ENCODE measurements around the gene TRABD2A. TPM values are rescaled to one million over a fixed set of nuclear protein-coding genes. Genes with fewer than 3 reads are reported as not detected.

The TRABD2A gene
- total RNA-seq, 1 experiment from 2014 or later, result 0.34 TPM

DNA sequence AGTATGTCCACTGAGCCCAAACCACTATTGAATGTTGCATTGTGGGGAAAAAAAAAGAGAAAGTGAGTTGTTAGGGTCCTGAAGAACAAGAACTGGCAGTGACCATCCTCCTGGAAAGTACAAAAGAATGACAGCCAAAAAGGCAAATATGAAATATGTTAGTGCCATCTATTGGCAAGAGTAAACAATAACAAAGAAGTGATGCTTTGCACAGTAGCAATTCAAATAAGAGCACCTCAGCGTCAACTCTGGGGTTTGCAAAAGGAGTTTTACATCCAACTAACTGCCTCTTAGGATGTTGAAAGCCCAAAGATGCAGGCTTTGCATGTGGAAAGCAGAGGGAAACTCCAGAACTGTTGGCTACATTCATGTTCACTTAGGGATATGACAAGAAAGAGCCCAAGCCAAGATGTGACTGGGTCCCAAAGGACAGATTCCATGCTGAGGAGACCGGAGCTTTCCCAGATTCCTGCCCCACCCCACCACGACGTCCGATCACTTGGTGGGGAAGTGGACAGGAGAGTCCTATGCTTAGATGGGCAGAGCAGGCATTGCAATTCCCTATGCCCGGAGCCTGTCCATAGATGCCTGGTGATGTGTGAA, 15.6 kb downstream of the TRABD2A start:
- in situ Hi-C loops (cut with HindIII; ENCODE audit: low pct_unique_long_range_greater_than_20kb, low sequenced_read_pairs), result no loop called here
- DNase-seq (ENCODE audit: low read depth), result no peak

DNA sequence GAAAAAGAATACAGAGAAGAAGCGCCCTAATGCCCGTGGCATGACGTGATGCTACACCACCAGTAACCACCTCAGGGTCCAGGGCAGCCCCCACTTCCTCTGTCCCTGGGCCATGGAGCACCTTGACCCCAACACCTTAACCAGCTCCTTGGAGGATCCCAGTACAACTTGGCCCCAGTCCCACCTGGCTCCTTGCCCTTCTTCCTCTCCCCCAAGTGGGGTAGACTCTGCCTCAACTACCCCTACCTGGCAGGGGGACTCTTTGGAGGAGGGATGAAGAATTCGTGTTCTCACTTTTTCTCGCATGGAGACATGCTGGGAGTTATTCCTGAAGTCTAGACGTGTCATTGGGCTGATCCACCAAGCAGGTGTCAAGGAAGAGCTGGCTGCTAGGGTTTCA, 18.9 kb downstream of the TRABD2A start:
- in situ Hi-C loops (cut with HindIII; ENCODE audit: low pct_unique_long_range_greater_than_20kb, low sequenced_read_pairs), result no loop called here
- DNase-seq (ENCODE audit: low read depth), result no peak

DNA sequence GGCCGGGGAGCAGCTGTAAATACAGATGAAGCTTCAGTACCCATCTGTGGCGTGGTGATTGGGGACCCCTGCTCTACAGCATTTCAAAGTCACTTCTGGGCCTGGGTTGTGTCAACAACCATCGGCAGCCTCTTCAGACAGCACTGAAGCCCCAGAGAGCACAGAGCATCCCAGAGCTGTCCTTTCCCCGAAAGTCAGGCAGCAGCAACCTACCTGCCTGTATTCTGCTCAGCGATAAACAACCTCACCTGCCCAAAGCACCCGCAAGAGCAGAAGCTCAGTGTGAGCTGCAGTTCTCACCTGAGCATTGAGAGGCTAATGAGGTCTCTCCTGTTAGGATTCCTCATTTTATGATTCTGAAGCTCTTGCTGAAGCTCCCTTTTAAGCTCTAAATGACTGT, 19.3 kb downstream of the TRABD2A start:
- in situ Hi-C loops (cut with HindIII; ENCODE audit: low pct_unique_long_range_greater_than_20kb, low sequenced_read_pairs), result no loop called here
- no peak for DNase-seq (ENCODE audit: low read depth)

DNA sequence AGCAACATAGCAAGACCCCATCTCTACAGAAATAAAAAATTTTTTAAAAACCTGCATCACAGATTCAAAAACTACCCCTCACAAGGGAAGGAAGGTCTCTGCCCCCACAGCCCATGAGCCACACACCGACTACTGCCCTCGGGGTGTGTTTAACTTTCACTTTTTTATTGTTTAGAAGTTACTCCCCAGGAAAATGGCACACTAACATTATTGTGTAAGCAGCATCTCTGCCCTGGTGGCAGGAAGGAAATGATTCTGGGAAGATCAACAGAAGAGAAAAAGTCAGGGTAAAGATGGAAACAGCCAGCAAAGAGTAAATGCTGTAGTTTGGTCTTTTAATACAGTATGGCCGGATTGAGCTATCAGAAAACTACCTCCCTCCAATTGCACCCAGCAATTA, 21.9 kb downstream of the TRABD2A start:
- DNase-seq (ENCODE audit: low read depth), result no peak
- in situ Hi-C loops (cut with HindIII; ENCODE audit: low pct_unique_long_range_greater_than_20kb, low sequenced_read_pairs), result no loop called here

DNA sequence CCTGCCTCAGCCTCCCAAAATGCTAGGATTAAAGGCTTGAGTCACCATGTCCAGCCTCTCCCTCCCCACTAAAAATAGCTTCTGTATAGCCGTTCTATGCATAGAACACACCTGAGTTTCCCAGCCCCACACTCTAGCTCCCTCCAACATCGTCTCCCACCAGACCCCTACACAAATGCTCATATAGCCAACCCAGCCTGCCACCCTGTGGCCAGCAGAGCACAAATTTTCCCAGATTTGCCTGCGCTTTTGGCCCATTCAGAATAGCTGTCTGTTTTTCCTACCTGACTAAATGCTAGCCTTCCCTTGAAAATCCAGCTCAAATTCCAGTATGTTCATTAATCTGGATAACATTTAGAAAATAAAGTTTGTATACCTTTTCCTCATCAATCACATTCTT, 22.8 kb downstream of the TRABD2A start:
- DNase-seq (ENCODE audit: low read depth), result no peak
- in situ Hi-C loops (cut with HindIII; ENCODE audit: low pct_unique_long_range_greater_than_20kb, low sequenced_read_pairs), result no loop called here

DNA sequence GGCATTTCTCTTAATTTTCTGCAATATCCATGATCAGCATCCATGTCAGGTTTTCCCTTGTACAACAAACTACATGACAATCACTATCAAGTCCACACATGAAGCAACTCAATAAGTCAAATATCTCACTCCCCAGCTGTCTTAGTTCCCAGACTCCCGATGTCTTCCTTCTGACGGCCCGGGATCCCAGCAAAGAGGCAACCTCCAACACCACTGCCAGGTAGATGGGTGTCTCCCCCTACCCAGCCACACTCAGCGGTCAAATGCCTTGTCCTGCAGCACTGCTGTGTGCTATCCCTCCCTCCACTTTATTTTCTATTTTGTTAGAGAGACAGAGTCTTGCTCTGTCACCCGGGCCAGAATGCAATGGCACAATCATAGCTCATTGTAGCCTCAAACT, 23.3 kb downstream of the TRABD2A start:
- DNase-seq (ENCODE audit: low read depth), result no peak
- in situ Hi-C loops (cut with HindIII; ENCODE audit: low pct_unique_long_range_greater_than_20kb, low sequenced_read_pairs), result no loop called here

DNA sequence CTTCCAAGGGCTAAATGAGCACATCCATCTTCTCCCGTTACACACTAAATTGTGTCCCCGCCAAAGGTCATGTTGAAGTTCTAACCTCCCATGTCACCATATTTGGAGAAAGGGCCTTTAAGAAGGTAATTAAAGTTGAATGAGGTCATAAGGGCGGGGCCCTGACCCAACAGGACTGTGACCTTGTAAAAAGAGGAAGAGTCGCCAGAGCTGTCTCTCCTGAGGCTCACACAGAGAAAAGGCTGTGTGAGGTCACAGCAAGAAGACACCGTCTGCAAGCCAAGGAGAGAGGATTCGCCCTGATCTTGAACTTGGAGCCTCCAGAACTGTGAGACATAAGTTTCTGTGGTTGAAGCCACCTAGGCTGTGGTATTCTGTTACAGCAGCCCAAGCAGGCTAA, 24.1 kb downstream of the TRABD2A start:
- in situ Hi-C loops (cut with HindIII; ENCODE audit: low pct_unique_long_range_greater_than_20kb, low sequenced_read_pairs), result no loop called here
- DNase-seq (ENCODE audit: low read depth), result no peak

DNA sequence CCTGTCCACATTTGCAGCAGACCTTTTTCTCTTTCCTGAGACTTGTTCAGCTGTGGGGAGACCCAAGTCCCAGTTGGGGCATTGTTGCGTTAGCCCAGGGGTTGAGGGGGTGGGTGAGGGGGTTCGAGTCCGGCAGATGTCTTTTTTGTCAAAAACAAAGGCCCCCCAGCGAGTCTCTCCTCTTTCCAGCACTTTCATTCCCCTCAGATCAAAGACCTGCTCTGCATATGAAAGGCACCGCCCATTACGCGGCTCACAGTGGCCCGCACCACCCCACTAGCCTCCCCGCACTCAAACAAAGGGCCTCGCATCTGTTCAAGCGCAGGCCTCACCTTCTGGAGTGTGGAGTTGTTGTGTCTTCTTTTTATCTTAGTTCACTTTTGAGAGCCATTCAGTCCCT, 25.2 kb downstream of the TRABD2A start:
- in situ Hi-C loops (cut with HindIII; ENCODE audit: low pct_unique_long_range_greater_than_20kb, low sequenced_read_pairs), result no loop called here
- no peak for DNase-seq (ENCODE audit: low read depth)

DNA sequence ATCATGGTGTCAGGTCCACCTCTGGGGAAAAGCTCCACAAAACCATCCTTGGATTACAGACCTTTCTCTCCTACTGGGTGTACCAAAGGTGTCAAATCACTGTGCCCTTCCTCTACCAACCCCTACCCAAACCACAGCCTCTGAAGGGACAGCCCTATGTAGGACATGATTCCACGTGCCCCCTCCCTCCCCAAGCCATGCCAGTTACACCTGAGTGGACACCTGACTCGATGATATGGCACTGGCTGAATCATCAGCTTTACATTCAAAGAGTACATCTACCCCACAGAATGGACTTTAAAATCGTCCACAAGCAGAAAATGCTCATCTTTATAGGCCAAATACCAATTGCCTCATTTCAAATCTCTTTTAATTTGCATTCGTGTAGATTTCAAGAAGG, 26.0 kb downstream of the TRABD2A start:
- in situ Hi-C loops (cut with HindIII; ENCODE audit: low pct_unique_long_range_greater_than_20kb, low sequenced_read_pairs), result no loop called here

DNA sequence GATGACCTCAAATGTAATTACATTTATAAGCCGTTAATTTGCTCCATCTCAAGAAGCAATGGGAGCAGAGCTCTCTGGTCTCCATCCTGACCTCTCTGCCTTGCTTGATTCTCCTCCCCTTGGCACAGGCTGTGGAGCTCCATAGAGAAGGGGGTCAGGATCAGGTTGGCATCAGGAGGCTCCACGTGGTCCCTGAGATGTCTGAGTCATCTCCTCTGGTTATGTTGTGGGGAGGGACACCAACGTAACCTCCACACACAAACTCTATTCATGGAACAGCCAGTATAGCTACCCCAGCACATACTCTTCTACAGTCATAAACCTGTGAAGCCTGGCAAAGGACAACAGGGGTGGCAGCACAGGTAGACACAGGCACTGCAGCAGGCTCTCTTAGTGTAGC, 29.0 kb downstream of the TRABD2A start:
- no peak for DNase-seq (ENCODE audit: low read depth)
- in situ Hi-C loops (cut with HindIII; ENCODE audit: low pct_unique_long_range_greater_than_20kb, low sequenced_read_pairs), result no loop called here

More for the DNA sequence above, 26.0 kb downstream of the TRABD2A start:
- DNase-seq (ENCODE audit: low read depth), result no peak

DNA sequence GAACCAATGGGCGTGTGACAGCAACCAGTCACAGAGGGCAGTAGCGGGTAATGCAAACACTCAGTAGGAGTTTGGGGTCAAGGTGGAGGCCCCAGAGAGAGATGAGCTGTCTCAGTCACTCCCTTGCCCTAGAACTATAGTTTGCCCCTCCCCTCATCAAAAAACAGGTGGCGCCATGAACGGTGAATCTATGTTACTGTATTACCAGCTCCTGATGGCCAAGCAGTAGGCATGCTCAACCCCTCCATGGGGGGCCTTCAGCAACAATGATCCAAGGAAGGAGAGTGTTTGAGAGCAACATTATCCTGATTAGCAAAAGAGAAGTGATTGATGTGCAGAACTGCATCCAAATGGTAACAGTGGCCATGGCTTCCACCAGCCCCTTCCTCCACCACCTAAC, 30.4 kb downstream of the TRABD2A start:
- in situ Hi-C loops (cut with HindIII; ENCODE audit: low pct_unique_long_range_greater_than_20kb, low sequenced_read_pairs), result no loop called here
- no peak for DNase-seq (ENCODE audit: low read depth)

DNA sequence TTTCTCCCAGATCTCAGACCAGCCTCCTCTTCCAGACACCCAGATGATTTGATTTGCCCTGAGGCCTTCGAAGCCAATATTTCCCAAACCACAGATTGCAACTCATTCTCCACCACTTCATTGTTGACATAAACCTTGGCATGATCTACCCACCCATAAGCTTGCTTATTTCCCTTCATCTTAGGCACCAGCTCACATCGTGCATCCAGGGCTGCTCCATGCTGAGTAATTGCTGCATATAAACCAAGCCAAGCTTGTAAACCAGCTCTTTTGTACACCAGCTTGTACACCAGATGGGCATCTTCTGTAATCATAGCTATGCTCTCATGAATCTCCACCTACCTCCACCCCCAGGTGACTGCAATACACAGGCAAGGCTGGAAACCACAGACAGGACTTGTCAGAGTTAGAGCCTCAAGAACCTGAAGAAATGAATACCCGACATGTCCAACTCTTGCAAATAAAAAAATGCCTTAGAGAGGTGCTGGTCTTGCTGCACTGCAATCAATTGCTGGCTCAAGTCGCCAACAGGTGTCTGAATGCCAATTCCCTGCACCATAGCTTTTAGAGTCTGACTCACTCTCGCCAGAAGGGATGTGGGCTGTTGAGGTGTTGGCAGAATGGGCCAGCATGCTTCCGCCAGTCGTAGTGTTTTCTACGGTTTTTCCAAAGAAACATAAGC, 31.5 kb downstream of the TRABD2A start:
- no peak for DNase-seq (ENCODE audit: low read depth)
- in situ Hi-C loops (cut with HindIII; ENCODE audit: low pct_unique_long_range_greater_than_20kb, low sequenced_read_pairs), result no loop called here

DNA sequence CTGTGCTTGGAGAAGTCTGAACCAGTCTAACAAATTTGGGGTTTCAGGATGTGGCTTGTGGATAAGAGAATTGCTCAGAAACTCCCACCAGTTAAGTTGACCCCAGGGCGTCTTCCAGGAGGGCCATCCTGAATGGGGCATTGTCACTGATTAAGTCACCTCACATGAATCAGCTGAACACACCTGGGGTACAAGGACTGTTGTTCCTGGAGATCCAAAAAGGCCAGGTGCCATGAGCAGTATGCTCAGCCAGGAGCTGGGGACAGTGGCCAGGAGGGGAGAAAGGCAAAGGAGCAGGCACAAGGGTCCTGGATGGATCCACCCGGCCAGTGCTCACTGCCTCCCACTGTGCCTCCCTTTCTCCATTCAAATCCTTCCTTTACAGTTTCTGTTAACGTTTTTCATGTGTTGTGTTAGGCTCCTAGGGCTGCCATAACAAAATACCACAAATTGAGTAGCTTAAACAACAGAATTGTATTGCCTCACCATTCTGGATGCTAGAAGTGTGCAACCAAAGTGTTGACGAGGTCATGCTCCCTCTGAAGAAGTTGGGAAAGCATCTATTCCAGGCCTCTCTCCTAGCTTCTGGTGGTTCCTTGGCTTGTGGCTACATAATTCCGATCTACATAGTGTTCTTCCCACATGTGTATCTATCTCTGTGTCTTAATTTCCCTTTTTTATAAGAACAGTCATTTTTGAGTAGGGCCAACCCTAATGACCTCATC, 33.4 kb downstream of the TRABD2A start:
- in situ Hi-C loops (cut with HindIII; ENCODE audit: low pct_unique_long_range_greater_than_20kb, low sequenced_read_pairs), result no loop called here
- DNase-seq (ENCODE audit: low read depth), result no peak

DNA sequence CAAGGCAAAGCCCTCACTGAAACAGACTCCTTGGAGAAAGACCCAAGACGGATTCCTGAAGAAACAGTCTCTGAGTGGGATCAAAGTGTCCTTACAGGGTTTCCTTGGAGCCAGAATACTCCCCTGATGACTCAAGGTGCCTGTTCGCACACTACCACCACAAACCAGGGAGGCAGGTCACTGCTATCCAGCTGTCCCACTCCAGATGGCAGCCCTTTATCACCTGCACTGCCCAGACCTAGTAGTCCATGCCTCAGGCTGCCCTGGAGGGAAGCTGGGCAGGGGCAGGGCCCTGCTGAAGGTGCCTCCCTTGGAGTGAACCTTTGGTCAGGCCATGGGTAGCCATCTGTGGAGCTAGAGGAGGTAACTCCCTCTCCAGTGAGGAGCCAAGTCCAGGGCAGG, 34.1 kb downstream of the TRABD2A start:
- no peak for DNase-seq (ENCODE audit: low read depth)
- in situ Hi-C loops (cut with HindIII; ENCODE audit: low pct_unique_long_range_greater_than_20kb, low sequenced_read_pairs), result no loop called here

DNA sequence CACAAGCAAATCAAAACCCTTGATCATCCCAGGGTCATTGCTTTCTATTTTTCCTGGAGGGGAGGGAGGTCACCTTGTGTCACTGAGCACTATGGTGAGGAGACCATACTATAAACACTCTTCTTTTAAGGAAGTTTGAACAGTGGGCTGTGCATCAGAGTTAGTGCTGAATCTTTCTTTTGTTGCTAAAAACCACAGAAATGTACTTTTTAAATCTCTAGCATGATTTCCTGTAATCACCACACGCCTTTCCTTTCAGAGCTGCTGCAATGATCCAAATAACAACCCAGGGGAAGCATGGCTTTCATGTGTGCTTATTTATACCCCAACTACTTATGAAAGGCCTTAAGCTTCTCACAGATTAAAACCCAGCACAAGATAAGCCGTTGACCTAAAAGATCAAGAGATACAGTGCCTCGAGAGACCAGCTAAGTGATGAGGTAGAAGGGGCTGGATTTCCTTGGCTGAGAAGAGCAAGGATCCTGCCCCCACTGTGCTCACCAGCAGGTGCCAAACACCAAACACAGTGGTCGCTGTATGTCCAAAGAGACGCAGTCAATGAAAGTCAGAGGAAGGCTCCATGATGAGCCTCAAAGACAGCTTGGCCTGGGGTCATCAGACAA, 34.7 kb downstream of the TRABD2A start:
- in situ Hi-C loops (cut with HindIII; ENCODE audit: low pct_unique_long_range_greater_than_20kb, low sequenced_read_pairs), result no loop called here
- no peak for DNase-seq (ENCODE audit: low read depth)

DNA sequence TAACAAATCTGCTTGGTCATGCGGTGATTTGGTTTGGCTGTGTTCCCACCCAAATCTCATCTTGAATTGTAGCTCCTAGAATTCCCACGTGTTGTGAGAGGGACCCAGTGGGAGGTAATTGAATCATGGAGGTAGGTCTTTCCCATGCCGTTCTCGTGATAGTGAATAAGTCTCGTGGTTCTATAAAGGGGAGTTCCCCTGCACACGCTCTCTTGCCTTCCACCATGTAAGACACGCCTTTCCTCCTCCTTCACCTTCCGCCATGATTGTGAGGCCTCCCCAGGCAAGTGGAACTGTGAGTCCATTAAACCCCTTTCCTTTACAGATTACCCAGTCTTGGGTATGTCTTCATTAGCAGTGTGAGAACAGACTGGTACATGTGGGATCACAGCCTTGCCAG, 36.7 kb downstream of the TRABD2A start:
- no peak for DNase-seq (ENCODE audit: low read depth)
- in situ Hi-C loops (cut with HindIII; ENCODE audit: low pct_unique_long_range_greater_than_20kb, low sequenced_read_pairs), result no loop called here

DNA sequence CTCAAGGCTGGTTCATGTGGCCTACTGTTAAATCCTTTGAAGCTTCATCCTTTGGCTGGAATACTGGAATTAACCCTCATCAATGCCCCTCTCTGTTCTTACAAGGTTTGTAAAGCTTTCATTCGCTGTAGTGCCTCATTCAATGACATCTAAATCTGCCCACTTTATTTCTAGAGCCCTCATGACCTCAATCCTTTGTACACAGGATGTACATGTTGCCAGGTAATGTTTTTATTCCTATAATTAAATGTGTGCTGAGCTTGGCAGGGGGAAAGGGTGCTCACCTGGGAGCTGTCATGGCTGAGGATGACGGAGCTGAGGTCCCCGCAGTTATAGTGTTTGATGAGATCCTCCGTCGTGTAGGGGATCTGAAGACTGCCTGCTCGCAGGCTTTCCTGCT, 39.3 kb downstream of the TRABD2A start:
- no peak for DNase-seq (ENCODE audit: low read depth)
- in situ Hi-C loops (cut with HindIII; ENCODE audit: low pct_unique_long_range_greater_than_20kb, low sequenced_read_pairs), result no loop called here

DNA sequence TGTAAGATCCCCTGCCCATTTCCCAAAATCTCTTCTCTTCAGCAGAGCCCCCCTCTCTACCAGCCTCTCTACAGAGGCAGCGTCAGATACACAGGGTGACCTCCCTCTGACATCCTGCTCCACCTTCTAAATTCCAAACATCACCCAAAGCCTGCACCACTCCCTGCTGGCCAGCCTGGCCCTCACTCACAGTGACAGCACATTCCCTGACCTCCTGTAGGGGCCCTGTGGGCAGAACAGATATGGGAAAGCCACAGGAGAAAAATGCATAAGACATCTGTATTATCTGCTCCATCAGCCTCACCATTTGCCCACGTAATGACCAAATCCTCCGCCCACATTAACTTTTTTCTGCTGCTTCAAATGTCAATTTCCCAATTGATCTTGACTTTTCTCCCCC, 40.6 kb downstream of the TRABD2A start:
- in situ Hi-C loops (cut with HindIII; ENCODE audit: low pct_unique_long_range_greater_than_20kb, low sequenced_read_pairs), result no loop called here
- DNase-seq (ENCODE audit: low read depth), result no peak

DNA sequence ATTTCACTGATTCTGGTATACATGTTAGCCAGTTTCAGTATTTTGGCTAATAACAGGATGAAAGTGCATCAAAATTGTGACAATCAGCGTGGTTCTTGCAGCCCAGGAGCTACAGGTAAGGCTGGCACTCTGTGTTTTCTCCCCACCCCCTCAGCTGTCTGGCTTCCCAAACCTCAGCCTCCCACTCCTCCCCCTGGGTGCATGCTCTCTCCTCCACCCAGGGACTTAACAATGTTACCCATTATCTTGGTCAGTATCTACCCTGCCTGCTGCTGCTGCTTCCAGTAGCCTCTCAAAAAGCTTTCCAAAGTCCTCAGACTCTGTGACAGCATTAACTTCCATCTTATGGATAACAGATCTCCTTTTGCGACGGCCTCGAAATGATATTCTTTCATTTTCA, 41.0 kb downstream of the TRABD2A start:
- in situ Hi-C loops (cut with HindIII; ENCODE audit: low pct_unique_long_range_greater_than_20kb, low sequenced_read_pairs), result no loop called here
- no peak for DNase-seq (ENCODE audit: low read depth)
